GM18498 (cell line): ENCODE data around the gene EDIL3.

ENCODE experiments used
- ATAC-seq: cut with Tn5 transposase; IDR thresholded peaks from one replicate; pipeline ENCODE4 v1.9.1; 2021; ENCODE audit warnings: mild to moderate bottlenecking, moderate library complexity; ENCODE audit not compliant: unreplicated experiment

The EDIL3 gene

GRCh38 chr5:83972909-83973308 lies 411.8 kb downstream of the EDIL3 start:
- no peak for ATAC-seq

- ATAC-seq = no peak
These were observed 412.4 kb downstream of the EDIL3 start for GRCh38 chr5:83972236-83972635.

GRCh38 chr5:83967417-83967816 lies 417.3 kb downstream of the EDIL3 start:
- no peak for ATAC-seq

GRCh38 chr5:83965441-83965840 lies 419.2 kb downstream of the EDIL3 start:
- ATAC-seq = no peak

GRCh38 chr5:83964271-83964670 lies 420.4 kb downstream of the EDIL3 start:
- ATAC-seq = no peak

GRCh38 chr5:83957188-83957587 lies 427.5 kb downstream of the EDIL3 start:
- no peak for ATAC-seq

GRCh38 chr5:83956386-83956785 lies 428.3 kb downstream of the EDIL3 start:
- ATAC-seq = no peak

- no peak for ATAC-seq
These were observed 428.8 kb downstream of the EDIL3 start for GRCh38 chr5:83955916-83956315.

GRCh38 chr5:83947763-83948162 lies 436.9 kb downstream of the EDIL3 start:
- ATAC-seq = no peak

- ATAC-seq = no peak
These were observed 438.2 kb downstream of the EDIL3 start for GRCh38 chr5:83946516-83946915.

- ATAC-seq = no peak
These were observed 442.5 kb downstream of the EDIL3 start for GRCh38 chr5:83942155-83942554.

- no peak for ATAC-seq
These were observed 446.8 kb downstream of the EDIL3 start for GRCh38 chr5:83937837-83938236.

- no peak for ATAC-seq
These were observed 452.7 kb downstream of the EDIL3 start for GRCh38 chr5:83931969-83932368.

GRCh38 chr5:83927140-83927733 lies 457.4 kb downstream of the EDIL3 start:
- peak; percentile 70 for ATAC-seq

GRCh38 chr5:83925955-83926337 lies 458.7 kb downstream of the EDIL3 start:
- no peak for ATAC-seq

GRCh38 chr5:83925321-83925954 lies 459.2 kb downstream of the EDIL3 start:
- no peak for ATAC-seq

- no peak for ATAC-seq
These were observed 459.8 kb downstream of the EDIL3 start for GRCh38 chr5:83924891-83925290.

GRCh38 chr5:83924171-83924570 lies 460.5 kb downstream of the EDIL3 start:
- no peak for ATAC-seq

GRCh38 chr5:83922699-83923098 lies 462.0 kb downstream of the EDIL3 start:
- ATAC-seq = no peak

- no peak for ATAC-seq
These were observed 462.9 kb downstream of the EDIL3 start for GRCh38 chr5:83921666-83922193.

- ATAC-seq = no peak
These were observed 465.3 kb downstream of the EDIL3 start for GRCh38 chr5:83919071-83920041.
